ENCODE results near the gene PCSK6.

DNA sequence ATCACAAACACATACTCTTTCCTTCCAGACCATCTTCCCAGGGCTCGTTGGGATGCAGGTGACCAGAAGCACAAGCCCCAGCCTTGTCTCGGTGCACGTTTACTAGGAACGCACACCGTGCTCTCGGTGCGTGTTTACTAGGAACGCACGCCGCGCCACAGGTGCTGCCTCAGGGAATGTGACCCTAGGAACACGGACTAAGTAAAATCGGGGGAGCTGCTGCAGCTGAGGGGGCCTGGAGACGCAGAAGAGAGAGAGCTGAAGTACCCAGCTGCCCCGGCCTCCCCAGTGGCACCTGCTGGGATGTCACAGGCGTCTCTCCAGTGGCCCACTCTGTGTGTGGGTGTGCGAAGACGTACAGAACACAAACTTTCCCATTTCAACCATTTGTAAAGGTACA is 103.5 kb downstream of the PCSK6 start:
- TF ChIP-seq, protein P1, sequence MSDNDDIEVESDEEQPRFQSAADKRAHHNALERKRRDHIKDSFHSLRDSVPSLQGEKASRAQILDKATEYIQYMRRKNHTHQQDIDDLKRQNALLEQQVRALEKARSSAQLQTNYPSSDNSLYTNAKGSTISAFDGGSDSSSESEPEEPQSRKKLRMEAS (IDR thresholded peaks at IDR 0.05) = no peak
- TF ChIP-seq TAF1 (IDR thresholded peaks at IDR 0.05; ENCODE audit: low read depth) (no peak), EP300 (IDR thresholded peaks at IDR 0.05; ENCODE audit: borderline replicate concordance) (no peak)
- TF ChIP-seq, protein P2, sequence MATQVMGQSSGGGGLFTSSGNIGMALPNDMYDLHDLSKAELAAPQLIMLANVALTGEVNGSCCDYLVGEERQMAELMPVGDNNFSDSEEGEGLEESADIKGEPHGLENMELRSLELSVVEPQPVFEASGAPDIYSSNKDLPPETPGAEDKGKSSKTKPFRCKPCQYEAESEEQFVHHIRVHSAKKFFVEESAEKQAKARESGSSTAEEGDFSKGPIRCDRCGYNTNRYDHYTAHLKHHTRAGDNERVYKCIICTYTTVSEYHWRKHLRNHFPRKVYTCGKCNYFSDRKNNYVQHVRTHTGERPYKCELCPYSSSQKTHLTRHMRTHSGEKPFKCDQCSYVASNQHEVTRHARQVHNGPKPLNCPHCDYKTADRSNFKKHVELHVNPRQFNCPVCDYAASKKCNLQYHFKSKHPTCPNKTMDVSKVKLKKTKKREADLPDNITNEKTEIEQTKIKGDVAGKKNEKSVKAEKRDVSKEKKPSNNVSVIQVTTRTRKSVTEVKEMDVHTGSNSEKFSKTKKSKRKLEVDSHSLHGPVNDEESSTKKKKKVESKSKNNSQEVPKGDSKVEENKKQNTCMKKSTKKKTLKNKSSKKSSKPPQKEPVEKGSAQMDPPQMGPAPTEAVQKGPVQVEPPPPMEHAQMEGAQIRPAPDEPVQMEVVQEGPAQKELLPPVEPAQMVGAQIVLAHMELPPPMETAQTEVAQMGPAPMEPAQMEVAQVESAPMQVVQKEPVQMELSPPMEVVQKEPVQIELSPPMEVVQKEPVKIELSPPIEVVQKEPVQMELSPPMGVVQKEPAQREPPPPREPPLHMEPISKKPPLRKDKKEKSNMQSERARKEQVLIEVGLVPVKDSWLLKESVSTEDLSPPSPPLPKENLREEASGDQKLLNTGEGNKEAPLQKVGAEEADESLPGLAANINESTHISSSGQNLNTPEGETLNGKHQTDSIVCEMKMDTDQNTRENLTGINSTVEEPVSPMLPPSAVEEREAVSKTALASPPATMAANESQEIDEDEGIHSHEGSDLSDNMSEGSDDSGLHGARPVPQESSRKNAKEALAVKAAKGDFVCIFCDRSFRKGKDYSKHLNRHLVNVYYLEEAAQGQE (IDR thresholded peaks at IDR 0.05; ENCODE audit: low read depth) = no peak

Measured in Ishikawa (cell line).